Measurements from ENCODE around the gene POLA1. TPM values are rescaled to one million over a fixed set of nuclear protein-coding genes. Genes with fewer than 3 reads are reported as not detected.
"Not testable (repeated sequence)": the region's sequence is repeated elsewhere in the genome, so short reads cannot be mapped to it uniquely, and the experiment has no call there.

Gene POLA1
- polyA plus RNA-seq, 1 donor from 2014 or later = 5.8 TPM

- H3K9me2 ChIP-seq (ENCODE audit: insufficient read depth, low read length); H3K9me3 ChIP-seq (ENCODE audit: low read length); H3F3A ChIP-seq (ENCODE audit: insufficient read depth, low read length, poor library complexity, severe bottlenecking); H3K4me3 ChIP-seq (ENCODE audit: low read length); H2AFZ ChIP-seq (ENCODE audit: low read depth, low read length); H3K79me2 ChIP-seq (replicated peaks; ENCODE audit: insufficient read depth, low read length); H3K27ac ChIP-seq (ENCODE audit: low read length); H3K4me2 ChIP-seq (ENCODE audit: low read length); H3K9ac ChIP-seq (ENCODE audit: low read length); H4K20me1 ChIP-seq (ENCODE audit: insufficient read depth); H3K36me3 ChIP-seq (ENCODE audit: insufficient read depth, low read length); H3K27me3 ChIP-seq (ENCODE audit: insufficient read depth, low read depth, low read length): not testable (repeated sequence)
Measured at GRCh38 chrX:24655679-24656078, 38.0 kb upstream of the POLA1 start.

- no peak overlapping the region for H2AFZ ChIP-seq (ENCODE audit: low read depth, low read length)
- H3F3A ChIP-seq (ENCODE audit: insufficient read depth, low read length, poor library complexity, severe bottlenecking) = no peaks in the 10 kb centered on the region
- no peaks in the 10 kb centered on the region for H3K79me2 ChIP-seq (replicated peaks; ENCODE audit: insufficient read depth, low read length)
- H3K9ac ChIP-seq (ENCODE audit: low read length) = no peak overlapping the region
- H3K27ac ChIP-seq (ENCODE audit: low read length) = no peak overlapping the region
- H4K20me1 ChIP-seq (ENCODE audit: insufficient read depth) = no peaks in the 10 kb centered on the region
- no peak overlapping the region for H3K4me3 ChIP-seq (ENCODE audit: low read length)
- no peaks in the 10 kb centered on the region for H3K9me3 ChIP-seq (ENCODE audit: low read length)
- no peaks in the 10 kb centered on the region for H3K36me3 ChIP-seq (ENCODE audit: insufficient read depth, low read length)
- H3K27me3 ChIP-seq (ENCODE audit: insufficient read depth, low read depth, low read length) = no peaks in the 10 kb centered on the region
- H3K9me2 ChIP-seq (ENCODE audit: insufficient read depth, low read length) = no peaks in the 10 kb centered on the region
- TF ChIP-seq SMC3 (conservative IDR thresholded peaks at IDR 0.05; ENCODE audit: poor library complexity) (no peak), EZH2 (IDR thresholded peaks at IDR 0.05; ENCODE audit: borderline replicate concordance, insufficient read depth, low read length, poor library complexity, severe bottlenecking) (no peak), EP300 (conservative IDR thresholded peaks at IDR 0.05; ENCODE audit: poor library complexity, severe bottlenecking) (no peak), RAD21 (conservative IDR thresholded peaks at IDR 0.05) (no peak), TAF1 (IDR thresholded peaks at IDR 0.05; ENCODE audit: low read depth) (no peak), CTCF (IDR thresholded peaks at IDR 0.05; ENCODE audit: poor library complexity, severe bottlenecking) (no peak)
- no peak overlapping the region for H3K4me2 ChIP-seq (ENCODE audit: low read length)
Measured at GRCh38 chrX:24657671-24658386, 35.9 kb upstream of the POLA1 start.

GRCh38 chrX:24658421-24658820, 35.3 kb upstream of the POLA1 start:
- Histone ChIP-seq H3K36me3 (ENCODE audit: insufficient read depth, low read length) (no peaks in the 10 kb centered on the region), H3K27me3 (ENCODE audit: insufficient read depth, low read depth, low read length) (no peaks in the 10 kb centered on the region), H3K27ac (ENCODE audit: low read length) (no peak overlapping the region), H3K79me2 (replicated peaks; ENCODE audit: insufficient read depth, low read length) (no peaks in the 10 kb centered on the region), H3K9me3 (ENCODE audit: low read length) (no peaks in the 10 kb centered on the region), H2AFZ (ENCODE audit: low read depth, low read length) (no peak overlapping the region), H3K9me2 (ENCODE audit: insufficient read depth, low read length) (no peaks in the 10 kb centered on the region), H3K9ac (ENCODE audit: low read length) (no peak overlapping the region), H3K4me3 (ENCODE audit: low read length) (no peak overlapping the region), H4K20me1 (ENCODE audit: insufficient read depth) (no peaks in the 10 kb centered on the region), H3K4me2 (ENCODE audit: low read length) (no peak overlapping the region), H3F3A (ENCODE audit: insufficient read depth, low read length, poor library complexity, severe bottlenecking) (no peaks in the 10 kb centered on the region)
- TF ChIP-seq MXI1 (conservative IDR thresholded peaks at IDR 0.05; ENCODE audit: poor library complexity, severe bottlenecking) = no peak
- TF ChIP-seq TAF1 (IDR thresholded peaks at IDR 0.05; ENCODE audit: low read depth) = no peak
- TF ChIP-seq EZH2 (IDR thresholded peaks at IDR 0.05; ENCODE audit: borderline replicate concordance, insufficient read depth, low read length, poor library complexity, severe bottlenecking) = no peak
- TF ChIP-seq POLR2AphosphoS5 (IDR thresholded peaks at IDR 0.05) = no peak
- TF ChIP-seq SMC3 (conservative IDR thresholded peaks at IDR 0.05; ENCODE audit: poor library complexity) = no peak
- TF ChIP-seq REST (IDR thresholded peaks at IDR 0.05; ENCODE audit: borderline replicate concordance) = no peak
- TF ChIP-seq CTCF (IDR thresholded peaks at IDR 0.05; ENCODE audit: poor library complexity, severe bottlenecking) = no peak
- TF ChIP-seq RAD21 (conservative IDR thresholded peaks at IDR 0.05) = no peak
- TF ChIP-seq EP300 (conservative IDR thresholded peaks at IDR 0.05; ENCODE audit: poor library complexity, severe bottlenecking) = no peak
